Measurements from ENCODE around the gene ZNF576.
"Not testable (repeated sequence)": the region's sequence is repeated elsewhere in the genome, so short reads cannot be mapped to it uniquely, and the experiment has no call there.

The ZNF576 gene

GRCh38 chr19:43648633-43649032 lies 52.2 kb downstream of the ZNF576 start:
- no peaks in the 10 kb centered on the region for H3K4me1 ChIP-seq (ENCODE audit: control insufficient read depth in 2 of 2, insufficient read depth in 2 of 2, low read length in 2 of 2)
- H3K4me3 ChIP-seq (ENCODE audit: low read length in 2 of 2), result no peak overlapping the region
- H3K27me3 ChIP-seq (ENCODE audit: control insufficient read depth in 2 of 2, insufficient read depth in 2 of 2, low read length in 2 of 2), result no peaks in the 10 kb centered on the region
- no peaks in the 10 kb centered on the region for H3K9me3 ChIP-seq (ENCODE audit: control insufficient read depth in 2 of 2, low read length in 2 of 2)
- no peak overlapping the region for H3K27ac ChIP-seq (ENCODE audit: low read depth in 2 of 2, low read length in 2 of 2)
- H3K9ac ChIP-seq (ENCODE audit: low read depth in 1 of 2, low read length in 2 of 2), result no peak overlapping the region
- H3K36me3 ChIP-seq (ENCODE audit: control insufficient read depth in 2 of 2, insufficient read depth in 2 of 2, low read length in 2 of 2), result peaks cover 3 to 12% of the 10 kb centered on the region in 2 donors

GRCh38 chr19:43649514-43649913 lies 53.1 kb downstream of the ZNF576 start:
- Histone ChIP-seq H3K27ac (ENCODE audit: low read depth in 2 of 2, low read length in 2 of 2) (no peak overlapping the region), H3K4me3 (ENCODE audit: low read length in 2 of 2) (no peak overlapping the region), H3K9ac (ENCODE audit: low read depth in 1 of 2, low read length in 2 of 2) (no peak overlapping the region), H3K4me1 (ENCODE audit: control insufficient read depth in 2 of 2, insufficient read depth in 2 of 2, low read length in 2 of 2) (no peaks in the 10 kb centered on the region), H3K27me3 (ENCODE audit: control insufficient read depth in 2 of 2, insufficient read depth in 2 of 2, low read length in 2 of 2) (no peaks in the 10 kb centered on the region), H3K9me3 (ENCODE audit: control insufficient read depth in 2 of 2, low read length in 2 of 2) (no peaks in the 10 kb centered on the region), H3K36me3 (ENCODE audit: control insufficient read depth in 2 of 2, insufficient read depth in 2 of 2, low read length in 2 of 2) (peaks cover 5 to 13% of the 10 kb centered on the region in 2 donors)

- H3K27me3 ChIP-seq (ENCODE audit: control insufficient read depth in 2 of 2, insufficient read depth in 2 of 2, low read length in 2 of 2); H3K4me3 ChIP-seq (ENCODE audit: low read length in 2 of 2); H3K9ac ChIP-seq (ENCODE audit: low read depth in 1 of 2, low read length in 2 of 2); H3K4me1 ChIP-seq (ENCODE audit: control insufficient read depth in 2 of 2, insufficient read depth in 2 of 2, low read length in 2 of 2); H3K27ac ChIP-seq (ENCODE audit: low read depth in 2 of 2, low read length in 2 of 2); H3K9me3 ChIP-seq (ENCODE audit: control insufficient read depth in 2 of 2, low read length in 2 of 2): not testable (repeated sequence)
- peaks cover 8 to 18% of the 10 kb centered on the region in 2 donors for H3K36me3 ChIP-seq (ENCODE audit: control insufficient read depth in 2 of 2, insufficient read depth in 2 of 2, low read length in 2 of 2)
These were observed 53.9 kb downstream of the ZNF576 start for GRCh38 chr19:43650276-43650675.

Measured in mucosa of rectum (tissue), 2 donors.